ENCODE results near the gene OSR1. TPM values are rescaled to one million over a fixed set of nuclear protein-coding genes. Genes with fewer than 3 reads are reported as not detected.
A peak's percentile ranks its signal among the peaks of the same experiment; 100 is the strongest.

OSR1 gene
- total RNA-seq, 2 experiments from 2014 or later, result not detected

GRCh38 chr2:19347619-19348562 lies 10.5 kb downstream of the OSR1 start:
- ChIA-PET CTCF (no interaction called here), POLR2A (interaction anchor here (1.0 to 7.0 kb wide), 13 partner anchors 10 to 1594 kb away, joined by 3 to 69 read pairs (median 5); partner anchors contain the start of genes GEN1, OSR1, RDH14 and SMC6)
- Histone ChIP-seq H3K4me1 (ENCODE audit: insufficient read depth, low read length) (peaks cover 46% of the 10 kb centered on the region), H3K27me3 (ENCODE audit: control insufficient read depth in 1 of 2, insufficient read depth in 2 of 2, low read length in 2 of 2) (peaks cover 39 to 46% of the 10 kb centered on the region in 2 experiments), H3K9me3 (ENCODE audit: control insufficient read depth in 1 of 2, insufficient read depth in 1 of 2, low read length in 2 of 2) (peaks cover 0 to 19% of the 10 kb centered on the region in 2 experiments), H3K36me3 (ENCODE audit: insufficient read depth, low read length) (no peaks in the 10 kb centered on the region), H3K4me3 (ENCODE audit: low read length) (peak overlapping the region; percentile 93), H3K27ac (ENCODE audit: low read depth in 1 of 2, low read length in 2 of 2) (peak overlapping the region; percentile 81 to 89)
- H3K36me3 Mint-ChIP-seq (ENCODE audit: low read depth), result peaks cover 10% of the 10 kb centered on the region
- DNase-seq, result peak; percentile 89 to 98 (median 96)
- peaks cover 49% of the 10 kb centered on the region for H3K4me1 Mint-ChIP-seq (ENCODE audit: low read depth)
- peaks cover 47% of the 10 kb centered on the region for H3K27me3 Mint-ChIP-seq
- TF ChIP-seq CTCF (IDR thresholded peaks at IDR 0.05), result no peak
- H3K4me3 Mint-ChIP-seq, result peak overlapping the region; percentile 93
- no peaks in the 10 kb centered on the region for H3K9me3 Mint-ChIP-seq
- intact Hi-C loops (cut with DNase I, micrococcal nuclease), result loop anchor here (1.0 to 10.0 kb wide), 12 partner anchors 14 to 1593 kb away; partner anchors contain the start of genes LAPTM4A (in 2 of the 2), RDH14 (in 2 of the 2), GEN1 (in 1 of the 2) and HS1BP3 (in 1 of the 2)
- ATAC-seq (ENCODE audit: poor library complexity), result peak; percentile 87
- peak overlapping the region; percentile 97 for H3K27ac Mint-ChIP-seq

GRCh38 chr2:19346983-19347618 lies 11.3 kb downstream of the OSR1 start:
- ChIA-PET CTCF (no interaction called here), POLR2A (interaction anchor here (1.0 to 7.0 kb wide), 12 partner anchors 9 to 1593 kb away, joined by 3 to 69 read pairs (median 6); partner anchors contain the start of genes GEN1, OSR1, RDH14 and SMC6)
- Histone ChIP-seq H3K4me1 (ENCODE audit: insufficient read depth, low read length) (peaks cover 44% of the 10 kb centered on the region), H3K4me3 (ENCODE audit: low read length) (peak overlapping the region; percentile 93), H3K9me3 (ENCODE audit: control insufficient read depth in 1 of 2, insufficient read depth in 1 of 2, low read length in 2 of 2) (peaks cover 0 to 18% of the 10 kb centered on the region in 2 experiments), H3K27me3 (ENCODE audit: control insufficient read depth in 1 of 2, insufficient read depth in 2 of 2, low read length in 2 of 2) (peaks cover 31 to 38% of the 10 kb centered on the region in 2 experiments), H3K27ac (ENCODE audit: low read depth in 1 of 2, low read length in 2 of 2) (peak overlapping the region; percentile 81 to 89), H3K36me3 (ENCODE audit: insufficient read depth, low read length) (no peaks in the 10 kb centered on the region)
- peaks cover 44% of the 10 kb centered on the region for H3K4me1 Mint-ChIP-seq (ENCODE audit: low read depth)
- H3K27me3 Mint-ChIP-seq, result peaks cover 39% of the 10 kb centered on the region
- H3K4me3 Mint-ChIP-seq, result peak overlapping the region; percentile 93
- DNase-seq (no peak), ATAC-seq (ENCODE audit: poor library complexity) (no peak)
- H3K27ac Mint-ChIP-seq, result peak overlapping the region; percentile 97
- intact Hi-C loops (cut with DNase I, micrococcal nuclease), result loop anchor here (2.0 to 10.0 kb wide), 9 partner anchors 520 to 1592 kb away; partner anchors contain the start of genes LAPTM4A (in 2 of the 2), GEN1 (in 1 of the 2), HS1BP3 (in 1 of the 2) and RDH14 (in 1 of the 2)
- H3K9me3 Mint-ChIP-seq, result no peaks in the 10 kb centered on the region
- TF ChIP-seq CTCF (IDR thresholded peaks at IDR 0.05), result no peak
- peaks cover 10% of the 10 kb centered on the region for H3K36me3 Mint-ChIP-seq (ENCODE audit: low read depth)

DNA sequence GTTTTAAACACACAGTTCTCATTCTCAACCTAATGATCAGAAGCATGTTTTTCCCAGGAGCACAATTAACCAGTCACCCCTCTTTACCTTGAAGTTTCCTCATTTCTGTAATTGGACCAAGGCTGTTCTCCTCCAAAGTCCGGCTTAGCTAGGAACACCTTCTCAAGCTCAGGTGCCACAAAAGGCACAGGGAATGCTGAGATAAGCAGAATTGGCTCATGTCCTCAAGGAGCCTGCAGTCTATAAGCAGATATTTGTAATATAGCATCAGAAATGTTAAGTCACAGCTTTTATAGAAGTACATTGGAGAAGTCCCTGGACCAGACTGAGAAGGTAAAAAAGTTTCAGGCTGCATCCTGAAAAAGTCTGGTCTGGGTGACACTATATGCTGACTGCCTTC lies 20.7 kb downstream of the OSR1 start:
- Histone ChIP-seq H3K4me1 (ENCODE audit: insufficient read depth, low read length) (no peaks in the 10 kb centered on the region), H3K36me3 (ENCODE audit: insufficient read depth, low read length) (no peaks in the 10 kb centered on the region), H3K4me3 (ENCODE audit: low read length) (no peak overlapping the region), H3K9me3 (ENCODE audit: control insufficient read depth in 1 of 2, insufficient read depth in 1 of 2, low read length in 2 of 2) (no peaks in the 10 kb centered on the region), H3K27me3 (ENCODE audit: control insufficient read depth in 1 of 2, insufficient read depth in 2 of 2, low read length in 2 of 2) (no peaks in the 10 kb centered on the region), H3K27ac (ENCODE audit: low read depth in 1 of 2, low read length in 2 of 2) (no peak overlapping the region)
- Mint-ChIP-seq H3K27ac (no peak overlapping the region), H3K27me3 (no peaks in the 10 kb centered on the region), H3K4me1 (ENCODE audit: low read depth) (no peaks in the 10 kb centered on the region), H3K9me3 (no peaks in the 10 kb centered on the region), H3K36me3 (ENCODE audit: low read depth) (no peaks in the 10 kb centered on the region), H3K4me3 (no peak overlapping the region)
- intact Hi-C loops (cut with DNase I, micrococcal nuclease), result no loop called here
- no peak for TF ChIP-seq CTCF (IDR thresholded peaks at IDR 0.05)
- POLR2A ChIA-PET, result interaction anchor here (1.3 kb wide), 1 partner anchor 9 kb away, joined by 5 read pairs; no protein-coding TSS in a partner anchor
- ATAC-seq (ENCODE audit: poor library complexity) (no peak), DNase-seq (no peak)
- CTCF ChIA-PET, result no interaction called here

All from CD4-positive, alpha-beta T cell (primary cell).